GM12874 (cell line): ENCODE data around the gene NFE2L1.

ENCODE experiments used
- TF ChIP-seq, protein P1 (sequence below): IDR thresholded peaks from 2 replicates; pipeline ENCODE4 v1.5.1; 2011; ENCODE audit warnings: low read depth, mild to moderate bottlenecking, control low read depth, low read length, moderate library complexity; ENCODE audit not compliant: insufficient read depth

NFE2L1 gene, protein sequence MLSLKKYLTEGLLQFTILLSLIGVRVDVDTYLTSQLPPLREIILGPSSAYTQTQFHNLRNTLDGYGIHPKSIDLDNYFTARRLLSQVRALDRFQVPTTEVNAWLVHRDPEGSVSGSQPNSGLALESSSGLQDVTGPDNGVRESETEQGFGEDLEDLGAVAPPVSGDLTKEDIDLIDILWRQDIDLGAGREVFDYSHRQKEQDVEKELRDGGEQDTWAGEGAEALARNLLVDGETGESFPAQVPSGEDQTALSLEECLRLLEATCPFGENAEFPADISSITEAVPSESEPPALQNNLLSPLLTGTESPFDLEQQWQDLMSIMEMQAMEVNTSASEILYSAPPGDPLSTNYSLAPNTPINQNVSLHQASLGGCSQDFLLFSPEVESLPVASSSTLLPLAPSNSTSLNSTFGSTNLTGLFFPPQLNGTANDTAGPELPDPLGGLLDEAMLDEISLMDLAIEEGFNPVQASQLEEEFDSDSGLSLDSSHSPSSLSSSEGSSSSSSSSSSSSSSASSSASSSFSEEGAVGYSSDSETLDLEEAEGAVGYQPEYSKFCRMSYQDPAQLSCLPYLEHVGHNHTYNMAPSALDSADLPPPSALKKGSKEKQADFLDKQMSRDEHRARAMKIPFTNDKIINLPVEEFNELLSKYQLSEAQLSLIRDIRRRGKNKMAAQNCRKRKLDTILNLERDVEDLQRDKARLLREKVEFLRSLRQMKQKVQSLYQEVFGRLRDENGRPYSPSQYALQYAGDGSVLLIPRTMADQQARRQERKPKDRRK

DNA sequence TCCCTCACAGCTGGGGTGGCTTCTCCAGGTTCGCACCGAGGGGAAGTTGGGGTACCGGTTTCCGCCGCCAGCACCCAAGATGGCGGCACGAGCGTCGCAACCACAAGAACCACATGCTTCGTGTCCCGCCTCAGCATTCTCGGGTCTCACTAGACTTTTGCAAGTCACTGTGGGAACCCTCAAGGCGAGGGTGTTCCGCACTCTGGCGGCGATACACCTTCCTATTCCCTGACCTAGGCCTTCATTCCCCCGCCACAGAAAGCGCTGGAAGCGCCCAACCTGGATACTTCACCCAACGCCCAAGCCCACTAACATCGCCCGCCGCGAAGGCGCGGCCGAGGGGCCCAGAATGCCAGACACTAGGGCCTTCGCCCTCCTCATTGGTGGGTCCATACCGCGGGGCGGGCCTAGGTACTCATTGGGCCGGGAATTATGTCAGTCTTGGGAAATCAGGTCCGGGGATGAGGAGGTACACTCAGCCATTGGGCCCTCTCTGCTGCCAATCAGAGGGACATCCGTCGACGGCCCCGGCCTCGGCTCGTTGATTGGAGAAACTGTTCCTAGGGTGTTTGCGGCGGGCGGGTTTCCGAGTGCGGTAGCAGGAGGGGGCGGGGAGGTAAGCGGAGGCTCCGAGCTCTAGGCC, at the start of gene NFE2L1:
Gene NFE2L1, plus strand, starts transcription at position 619 of the 643 bp plus-strand sequence. CDS start 2,760 bp downstream, outside the sequence.
- TF ChIP-seq, protein P1, sequence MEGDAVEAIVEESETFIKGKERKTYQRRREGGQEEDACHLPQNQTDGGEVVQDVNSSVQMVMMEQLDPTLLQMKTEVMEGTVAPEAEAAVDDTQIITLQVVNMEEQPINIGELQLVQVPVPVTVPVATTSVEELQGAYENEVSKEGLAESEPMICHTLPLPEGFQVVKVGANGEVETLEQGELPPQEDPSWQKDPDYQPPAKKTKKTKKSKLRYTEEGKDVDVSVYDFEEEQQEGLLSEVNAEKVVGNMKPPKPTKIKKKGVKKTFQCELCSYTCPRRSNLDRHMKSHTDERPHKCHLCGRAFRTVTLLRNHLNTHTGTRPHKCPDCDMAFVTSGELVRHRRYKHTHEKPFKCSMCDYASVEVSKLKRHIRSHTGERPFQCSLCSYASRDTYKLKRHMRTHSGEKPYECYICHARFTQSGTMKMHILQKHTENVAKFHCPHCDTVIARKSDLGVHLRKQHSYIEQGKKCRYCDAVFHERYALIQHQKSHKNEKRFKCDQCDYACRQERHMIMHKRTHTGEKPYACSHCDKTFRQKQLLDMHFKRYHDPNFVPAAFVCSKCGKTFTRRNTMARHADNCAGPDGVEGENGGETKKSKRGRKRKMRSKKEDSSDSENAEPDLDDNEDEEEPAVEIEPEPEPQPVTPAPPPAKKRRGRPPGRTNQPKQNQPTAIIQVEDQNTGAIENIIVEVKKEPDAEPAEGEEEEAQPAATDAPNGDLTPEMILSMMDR = no peak

DNA sequence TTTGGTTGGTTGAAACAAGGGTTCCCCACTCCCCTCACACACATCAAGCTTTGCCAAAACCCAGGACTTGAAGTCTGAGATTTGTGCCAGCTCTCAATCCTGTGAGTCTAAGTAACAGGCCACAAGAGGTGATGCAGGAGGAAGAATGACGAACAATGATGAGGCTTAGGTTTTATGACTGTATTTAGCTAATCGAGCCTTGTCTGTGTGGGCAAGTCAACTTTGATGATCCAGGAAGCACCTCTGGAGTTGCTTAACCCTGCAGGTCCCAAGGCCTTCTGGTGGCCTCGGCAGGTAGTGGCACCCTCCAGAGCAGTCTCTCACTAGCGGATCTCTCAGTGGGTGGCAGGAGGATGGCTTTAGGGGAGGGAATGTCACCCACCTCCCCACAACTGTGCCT, 48.6 kb upstream of the NFE2L1 start:
- TF ChIP-seq, protein P1 = no peak

DNA sequence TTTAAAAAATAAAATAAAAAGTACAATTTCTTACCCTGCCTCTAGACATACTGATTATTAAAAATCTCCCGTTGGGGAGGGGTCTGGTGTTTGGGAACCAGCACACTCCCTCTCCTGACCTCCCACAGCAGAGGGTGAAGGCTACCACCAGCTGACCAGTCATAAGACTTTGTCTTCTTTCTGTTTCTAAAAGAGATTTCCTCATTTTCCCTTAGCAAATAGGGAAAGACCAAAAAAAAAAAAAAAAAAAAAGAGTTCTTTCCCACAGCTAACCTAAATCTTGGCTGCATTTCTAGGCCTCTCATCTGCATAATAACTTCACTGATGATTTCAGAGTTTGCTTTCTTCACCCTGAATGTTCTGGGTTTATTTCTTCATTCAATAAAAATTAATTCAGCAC, 47.0 kb upstream of the NFE2L1 start:
- TF ChIP-seq, protein P1 = no peak

DNA sequence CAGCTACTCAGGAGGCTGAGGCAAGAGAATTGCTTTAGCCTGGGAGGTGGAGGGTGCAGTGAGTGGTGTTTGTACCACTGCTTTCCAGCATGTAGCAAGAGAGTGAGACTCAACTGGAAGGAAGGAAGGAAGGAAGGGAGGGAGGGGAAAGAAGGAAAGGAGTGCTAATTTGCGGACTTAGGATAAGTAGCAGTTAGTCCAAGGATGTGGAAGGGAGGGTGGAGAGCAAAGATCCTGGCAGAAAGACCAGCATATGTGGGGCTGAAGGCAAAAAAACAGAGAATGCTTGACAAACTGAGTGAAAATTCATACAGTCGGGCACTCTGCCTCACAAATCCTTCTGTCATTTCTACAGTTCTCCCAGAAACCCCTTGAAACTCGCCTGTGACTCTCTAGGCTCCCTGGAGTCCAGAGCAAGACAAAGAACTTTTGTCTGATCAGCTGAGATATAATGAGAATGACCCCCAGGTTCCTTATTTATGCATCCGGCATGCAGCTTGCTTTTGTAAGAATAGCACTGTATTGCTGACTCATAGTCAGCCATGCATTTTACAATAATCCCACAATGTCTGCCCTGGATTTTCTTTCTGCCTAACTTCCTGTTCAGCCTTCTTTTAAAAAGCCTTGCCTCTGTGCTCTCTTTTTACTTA, 45.8 kb upstream of the NFE2L1 start:
- TF ChIP-seq, protein P1 = no peak

DNA sequence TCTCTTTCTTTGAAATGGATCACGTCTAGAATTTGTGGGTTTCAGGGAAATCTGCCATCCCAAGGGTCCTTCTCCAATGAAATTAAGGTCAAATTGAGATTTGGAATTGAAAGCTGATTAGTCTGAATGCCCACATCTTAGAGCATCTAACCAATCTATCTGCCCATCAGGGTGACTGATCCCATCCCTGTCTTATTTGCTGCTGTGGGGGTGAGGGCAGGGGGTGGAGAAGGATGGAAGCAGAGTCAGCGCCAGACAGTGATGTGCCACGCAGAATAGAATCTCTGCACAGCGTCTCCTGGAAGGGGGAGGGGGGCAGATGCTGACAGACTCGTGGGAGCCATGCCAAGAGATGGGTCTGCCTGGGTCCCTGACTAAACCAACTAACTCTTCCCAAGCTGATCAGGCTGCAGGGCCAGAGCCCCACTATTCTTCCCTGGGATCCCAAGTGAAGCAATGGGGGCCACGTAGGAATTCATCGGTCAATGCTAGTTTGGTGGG, 45.2 kb upstream of the NFE2L1 start:
- TF ChIP-seq, protein P1 = no peak

DNA sequence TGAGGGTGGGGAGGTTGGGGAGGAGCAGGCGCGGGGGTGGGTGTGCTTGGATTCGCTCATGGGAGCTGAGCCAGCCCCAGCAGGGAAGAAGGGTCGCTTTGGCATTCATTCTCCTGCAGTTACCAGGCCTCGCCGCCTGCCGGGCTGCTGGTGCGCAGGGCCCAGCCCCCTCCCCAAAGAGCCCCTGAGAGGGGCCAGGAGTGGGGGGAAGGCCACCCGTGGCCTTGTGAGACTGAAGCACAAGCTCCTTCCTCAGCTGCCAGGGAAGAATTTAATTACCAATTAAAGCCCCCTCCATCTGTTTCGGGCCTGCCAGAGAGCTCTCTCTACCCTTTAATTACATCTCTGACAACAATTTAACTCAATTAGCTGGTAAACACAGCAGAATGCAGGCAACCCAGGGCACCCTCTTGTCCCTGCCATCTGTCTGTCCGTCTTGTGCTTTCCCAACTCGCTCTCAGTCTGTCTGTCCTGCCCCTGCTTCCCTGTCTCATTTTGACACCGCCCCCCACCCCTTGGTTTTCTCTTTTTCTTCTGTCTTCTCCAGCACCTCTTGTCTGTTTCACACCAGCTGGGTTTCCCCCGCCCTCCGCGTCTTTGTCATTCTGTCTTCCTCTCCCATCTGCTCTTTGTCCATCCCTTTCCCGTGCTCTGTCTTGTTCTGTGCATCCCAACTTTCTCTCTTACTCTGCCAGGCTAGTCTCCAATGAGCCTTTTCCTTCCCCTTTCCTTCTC, 44.6 kb upstream of the NFE2L1 start:
- TF ChIP-seq, protein P1 = no peak
